Measurements from ENCODE around the gene PRR22. TPM values are rescaled to one million over a fixed set of nuclear protein-coding genes. Genes with fewer than 3 reads are reported as not detected.

Gene PRR22
- total RNA-seq, 3 donors from 2014 or later: 19.9 to 24.3 (median 20.5) TPM

DNA sequence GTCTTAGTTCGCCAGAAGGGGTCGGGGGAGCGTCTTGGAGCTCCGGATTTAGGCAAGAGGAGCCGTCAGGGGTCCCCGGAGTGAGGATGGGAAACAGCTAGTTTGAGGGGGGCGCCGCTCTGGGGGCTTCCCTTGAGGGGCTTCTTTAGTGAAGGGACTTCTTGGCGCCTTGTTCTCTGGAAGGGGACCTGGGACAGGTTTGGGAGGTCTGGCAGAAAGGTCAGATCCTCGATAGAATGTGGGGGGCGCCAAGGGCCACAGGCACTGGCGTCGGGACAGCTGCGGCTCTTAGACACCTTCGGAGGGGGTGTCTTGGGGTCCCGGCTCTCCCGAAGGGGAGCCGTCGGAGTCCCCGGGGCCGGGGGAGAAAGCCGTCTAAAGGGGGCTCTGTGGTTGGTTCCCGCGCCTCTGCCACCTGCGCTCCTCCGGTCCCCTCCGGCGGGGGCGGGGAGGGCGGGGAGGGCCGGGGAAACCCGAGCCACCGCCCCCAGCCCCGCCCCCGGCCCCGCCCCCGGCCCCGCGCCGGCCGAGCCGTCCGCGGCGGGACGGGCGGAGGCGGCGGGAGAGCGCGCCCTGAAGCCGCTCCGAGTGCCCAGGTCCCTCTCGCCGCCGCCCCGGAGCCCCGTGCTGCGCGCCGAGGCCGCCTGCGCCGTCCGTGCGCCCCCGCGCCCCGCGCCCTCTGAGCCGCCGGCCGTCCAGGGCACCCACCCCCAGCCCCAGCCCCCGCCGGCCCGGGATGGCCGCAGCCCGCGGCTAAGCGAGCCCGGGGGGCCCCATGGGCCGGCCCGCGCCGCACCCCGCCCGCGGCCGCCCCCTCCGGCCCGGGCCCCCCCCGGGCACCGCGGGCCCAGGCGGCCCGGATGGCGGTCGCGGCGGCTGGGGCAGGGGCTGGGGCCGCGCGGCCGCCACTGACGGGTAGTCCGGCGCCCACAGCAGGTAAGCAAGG lies 20.2 kb upstream of the PRR22 start, which contains the start of gene NRTN:
NRTN (plus strand) TSS at position 552 of the 946 bp plus-strand sequence. CDS start 19,099 bp downstream, outside the sequence.
- ATAC-seq: peak; percentile 6 to 22
- peak; percentile 53 for DNase-seq

GRCh38 chr19:5803752-5804515 lies 19.4 kb upstream of the PRR22 start:
- peak; percentile 94 to 97 for ATAC-seq
- H3K36me3 Mint-ChIP-seq (ENCODE audit: insufficient read depth): no peaks in the 10 kb centered on the region
- H3K4me3 Mint-ChIP-seq: peak overlapping the region; percentile 67
- H3K4me1 Mint-ChIP-seq (ENCODE audit: low read depth): peaks cover 21% of the 10 kb centered on the region
- peaks cover 30% of the 10 kb centered on the region for H3K27me3 Mint-ChIP-seq (ENCODE audit: low read depth)
- no peaks in the 10 kb centered on the region for H3K9me3 Mint-ChIP-seq
- peak; percentile 90 for DNase-seq

More for the DNA sequence above, 20.2 kb upstream of the PRR22 start, which contains the start of gene NRTN:
- H3K4me3 Mint-ChIP-seq: peak within 1 kb of the TSS; percentile 67
- H3K9me3 Mint-ChIP-seq: no peaks in the 10 kb centered on the region
- peaks cover 24% of the 10 kb centered on the region for H3K27me3 Mint-ChIP-seq (ENCODE audit: low read depth)
- no peaks in the 10 kb centered on the region for H3K36me3 Mint-ChIP-seq (ENCODE audit: insufficient read depth)
- peaks cover 21% of the 10 kb centered on the region for H3K4me1 Mint-ChIP-seq (ENCODE audit: low read depth)

DNA sequence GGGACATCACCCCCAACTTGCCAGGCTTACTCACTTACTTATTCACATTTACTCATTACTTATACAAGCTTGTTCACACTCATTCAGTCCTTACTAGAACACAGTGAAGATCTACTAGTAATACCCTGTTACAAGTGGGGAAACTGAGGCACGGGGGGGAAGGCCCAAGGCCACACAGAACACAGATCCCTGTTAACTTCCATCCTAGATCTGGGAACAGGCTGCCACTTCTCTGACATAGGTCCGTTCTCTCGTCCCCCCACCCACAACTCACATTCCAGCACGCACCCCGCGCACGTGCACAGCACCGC lies 18.9 kb upstream of the PRR22 start:
- DNase-seq: no peak
- H3K4me3 Mint-ChIP-seq: peak overlapping the region; percentile 50
- peaks cover 21% of the 10 kb centered on the region for H3K4me1 Mint-ChIP-seq (ENCODE audit: low read depth)
- H3K9me3 Mint-ChIP-seq: no peaks in the 10 kb centered on the region
- no peak for ATAC-seq
- no peaks in the 10 kb centered on the region for H3K36me3 Mint-ChIP-seq (ENCODE audit: insufficient read depth)
- peaks cover 35% of the 10 kb centered on the region for H3K27me3 Mint-ChIP-seq (ENCODE audit: low read depth)

GRCh38 chr19:5801796-5802619 lies 17.5 kb upstream of the PRR22 start:
- no peak overlapping the region for H3K4me3 Mint-ChIP-seq
- ATAC-seq (no peak), DNase-seq (no peak)
- no peaks in the 10 kb centered on the region for H3K36me3 Mint-ChIP-seq (ENCODE audit: insufficient read depth)
- H3K9me3 Mint-ChIP-seq: no peaks in the 10 kb centered on the region
- H3K27me3 Mint-ChIP-seq (ENCODE audit: low read depth): peaks cover 36% of the 10 kb centered on the region
- H3K4me1 Mint-ChIP-seq (ENCODE audit: low read depth): peaks cover 21% of the 10 kb centered on the region

DNA sequence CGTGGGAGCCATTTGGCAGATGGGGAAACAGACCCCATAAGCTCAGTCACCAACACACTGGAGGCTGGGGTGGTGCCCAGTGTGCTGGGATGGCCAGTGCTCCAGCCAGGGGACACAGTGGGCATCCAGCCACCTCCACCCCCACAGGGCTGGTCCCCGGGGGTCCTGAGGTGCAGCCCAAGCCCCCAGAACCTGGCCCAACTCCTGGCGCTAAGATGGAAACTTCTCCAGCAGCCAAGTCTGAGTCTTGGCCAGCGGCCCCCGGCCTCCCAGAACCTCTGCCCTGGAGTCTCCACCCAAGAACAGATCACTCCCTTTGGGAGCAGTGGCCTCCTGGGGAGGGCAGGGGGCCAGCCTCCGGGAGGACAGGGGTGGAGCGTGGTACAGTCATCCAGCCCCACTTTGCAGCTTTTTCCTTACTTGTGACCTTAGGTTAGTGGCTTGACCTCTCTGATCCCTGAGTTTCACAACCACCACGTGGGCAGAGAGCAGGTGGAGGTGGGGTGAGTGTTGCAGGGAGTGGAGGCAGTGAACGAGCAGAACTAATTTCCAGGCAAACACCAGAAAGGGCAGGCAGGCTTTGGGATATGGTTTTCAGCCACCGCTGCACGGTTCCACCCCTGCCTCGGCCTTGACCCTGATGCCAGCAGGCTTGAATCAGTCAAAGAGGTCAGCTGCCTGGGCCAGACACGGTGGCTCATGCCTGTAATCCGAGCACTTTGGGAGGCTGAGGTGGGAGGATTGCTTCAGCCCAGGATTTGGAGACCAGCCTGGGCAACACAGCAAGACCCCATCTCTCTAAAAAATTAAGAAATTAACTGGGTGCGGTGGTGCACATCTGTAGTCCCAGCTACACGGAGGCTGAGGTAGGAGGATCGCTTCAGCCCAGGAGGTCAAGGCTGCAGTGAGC lies 16.1 kb upstream of the PRR22 start:
- Mint-ChIP-seq H3K27me3 (ENCODE audit: low read depth) (peaks cover 38% of the 10 kb centered on the region), H3K36me3 (ENCODE audit: insufficient read depth) (no peaks in the 10 kb centered on the region), H3K9me3 (no peaks in the 10 kb centered on the region), H3K4me3 (no peak overlapping the region), H3K4me1 (ENCODE audit: low read depth) (peaks cover 21% of the 10 kb centered on the region)
- DNase-seq (no peak), ATAC-seq (no peak)

GRCh38 chr19:5799247-5800241 lies 15.0 kb upstream of the PRR22 start:
- DNase-seq (no peak), ATAC-seq (no peak)
- Mint-ChIP-seq H3K27me3 (ENCODE audit: low read depth) (peaks cover 36% of the 10 kb centered on the region), H3K9me3 (no peaks in the 10 kb centered on the region), H3K36me3 (ENCODE audit: insufficient read depth) (no peaks in the 10 kb centered on the region), H3K4me3 (no peak overlapping the region), H3K4me1 (ENCODE audit: low read depth) (peaks cover 20% of the 10 kb centered on the region)

- no peak for DNase-seq
- Mint-ChIP-seq H3K9me3 (no peaks in the 10 kb centered on the region), H3K36me3 (ENCODE audit: insufficient read depth) (no peaks in the 10 kb centered on the region), H3K27me3 (ENCODE audit: low read depth) (peaks cover 29% of the 10 kb centered on the region), H3K4me1 (ENCODE audit: low read depth) (peaks cover 8% of the 10 kb centered on the region), H3K4me3 (no peak overlapping the region)
- ATAC-seq: no peak
Observed at GRCh38 chr19:5798244-5798643, 13.7 kb upstream of the PRR22 start.

- no peak overlapping the region for H3K4me3 Mint-ChIP-seq
- peaks cover 4% of the 10 kb centered on the region for H3K36me3 Mint-ChIP-seq (ENCODE audit: insufficient read depth)
- ATAC-seq (no peak), DNase-seq (no peak)
- peaks cover 18% of the 10 kb centered on the region for H3K27me3 Mint-ChIP-seq (ENCODE audit: low read depth)
- H3K9me3 Mint-ChIP-seq: no peaks in the 10 kb centered on the region
- H3K4me1 Mint-ChIP-seq (ENCODE audit: low read depth): peaks cover 5% of the 10 kb centered on the region
Observed at GRCh38 chr19:5795382-5795919, 10.9 kb upstream of the PRR22 start.

DNA sequence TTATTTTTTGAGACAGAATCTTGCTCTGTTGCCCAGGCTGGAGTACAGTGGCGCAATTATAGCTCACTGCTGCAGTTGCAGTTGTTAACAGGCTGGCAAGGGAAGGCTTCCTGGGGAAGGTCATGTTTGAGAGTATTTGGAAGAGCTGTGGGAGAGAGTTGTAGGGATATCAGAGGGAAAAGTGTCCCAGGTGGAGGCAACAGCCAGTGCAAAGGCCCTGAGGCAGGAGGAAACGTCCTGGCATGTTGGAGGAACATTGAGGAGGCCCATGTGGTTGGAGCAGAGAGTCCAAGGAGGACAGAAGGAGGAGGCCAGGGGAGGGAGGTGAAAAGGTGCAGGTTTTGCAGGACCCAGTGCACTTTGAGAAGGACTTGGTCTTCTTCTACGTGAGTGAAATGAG lies 8.6 kb upstream of the PRR22 start:
- Mint-ChIP-seq H3K4me1 (ENCODE audit: low read depth) (peaks cover 10% of the 10 kb centered on the region), H3K27me3 (ENCODE audit: low read depth) (peaks cover 3% of the 10 kb centered on the region), H3K4me3 (no peak overlapping the region), H3K36me3 (ENCODE audit: insufficient read depth) (peaks cover 18% of the 10 kb centered on the region), H3K9me3 (no peaks in the 10 kb centered on the region)
- no peak for ATAC-seq
- no peak for DNase-seq

GRCh38 chr19:5792224-5792623 lies 7.7 kb upstream of the PRR22 start:
- H3K4me3 Mint-ChIP-seq: no peak overlapping the region
- H3K9me3 Mint-ChIP-seq: no peaks in the 10 kb centered on the region
- no peak for DNase-seq
- H3K27me3 Mint-ChIP-seq (ENCODE audit: low read depth): peaks cover 3% of the 10 kb centered on the region
- peaks cover 21% of the 10 kb centered on the region for H3K36me3 Mint-ChIP-seq (ENCODE audit: insufficient read depth)
- no peak for ATAC-seq
- peaks cover 10% of the 10 kb centered on the region for H3K4me1 Mint-ChIP-seq (ENCODE audit: low read depth)

DNA sequence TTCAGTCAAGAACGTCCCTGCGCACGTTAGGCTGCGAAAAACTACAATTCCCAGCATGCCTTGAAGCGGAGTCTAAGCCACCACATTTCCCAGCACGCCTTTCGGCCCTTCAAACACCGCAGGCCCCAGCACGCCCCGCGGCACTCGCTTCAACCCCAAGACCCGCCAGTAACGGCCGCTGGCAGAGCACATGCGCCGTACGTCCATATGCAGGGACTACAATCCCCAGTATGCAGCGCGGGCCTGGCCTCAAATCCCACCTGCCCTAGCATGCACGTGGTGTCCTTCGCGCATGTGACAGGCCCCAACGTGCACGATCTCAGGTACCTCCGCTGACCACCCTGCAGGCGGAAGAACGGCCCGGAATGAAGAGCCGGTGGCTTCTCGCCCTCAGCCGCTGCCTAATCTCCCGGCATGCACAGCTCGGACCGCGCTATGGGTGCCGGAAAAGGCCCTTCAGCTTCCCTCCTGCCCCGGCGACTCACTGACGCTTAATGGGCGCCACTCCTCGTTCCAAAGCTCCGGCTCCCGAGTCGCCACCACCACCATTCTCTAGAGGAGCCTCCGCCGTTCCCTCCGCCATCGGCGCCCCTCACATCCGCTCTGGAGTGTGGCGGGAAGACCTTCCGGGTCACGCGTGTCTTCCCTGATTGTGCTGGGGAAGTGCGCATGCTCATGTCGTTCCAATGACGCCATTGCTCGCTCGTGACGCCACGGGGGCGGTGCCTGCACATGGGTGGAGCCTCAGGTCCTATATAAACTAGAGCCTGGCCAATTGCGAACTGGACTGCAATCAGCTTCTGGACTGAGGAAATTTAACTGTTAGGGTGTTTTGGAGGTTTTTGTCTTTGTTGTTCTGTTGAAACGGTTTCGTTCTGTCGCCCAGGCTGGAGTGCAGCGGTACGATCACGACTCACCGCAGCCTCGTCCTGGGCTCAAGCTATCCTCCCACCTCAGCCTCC lies 6.3 kb upstream of the PRR22 start, which contains the start of gene DUS3L:
DUS3L (minus strand) TSS at position 605 of the 962 bp plus-strand sequence; CDS start at position 583, 22 bp downstream.
- Mint-ChIP-seq H3K9me3 (no peaks in the 10 kb centered on the region), H3K36me3 (ENCODE audit: insufficient read depth) (peaks cover 31% of the 10 kb centered on the region), H3K4me3 (peak within 1 kb of the TSS; percentile 100), H3K4me1 (ENCODE audit: low read depth) (peaks cover 10% of the 10 kb centered on the region), H3K27me3 (ENCODE audit: low read depth) (peaks cover 1% of the 10 kb centered on the region)
- peak; percentile 94 for DNase-seq
- ATAC-seq: peak; percentile 96

All from activated T-cell treated with anti-CD3 and anti-CD28 coated beads, Interleukin-2, amount 50 U/mL, for 4 hours (primary cell).